NCI-H446 (cell line): ENCODE results near the gene WNT11.
"Not testable (repeated sequence)": the region's sequence is repeated elsewhere in the genome, so short reads cannot be mapped to it uniquely, and the experiment has no call there.

Experiments
- DNase-seq, 2 experiments: peaks; one replicate each; lab custom pipeline; 2025; lab: John Stamatoyannopoulos, UW

Gene WNT11

GRCh38 chr11:76201672-76202412 lies 4.5 kb downstream of the WNT11 start:
- no peak for DNase-seq

GRCh38 chr11:76201056-76201455 lies 5.2 kb downstream of the WNT11 start:
- no peak for DNase-seq

GRCh38 chr11:76200006-76200940 lies 6.0 kb downstream of the WNT11 start:
- no peak for DNase-seq

- DNase-seq, result not testable (repeated sequence)
Measured at GRCh38 chr11:76198691-76199090, 7.6 kb downstream of the WNT11 start.

- DNase-seq, result no peak
Measured at GRCh38 chr11:76197941-76198640, 8.2 kb downstream of the WNT11 start.

GRCh38 chr11:76197332-76197731 lies 9.0 kb downstream of the WNT11 start:
- no peak for DNase-seq

- no peak for DNase-seq
Measured at GRCh38 chr11:76196849-76197248, 9.5 kb downstream of the WNT11 start.

- no peak for DNase-seq
Measured at GRCh38 chr11:76194872-76195668, 11.2 kb downstream of the WNT11 start.

GRCh38 chr11:76193219-76193618 lies 13.1 kb downstream of the WNT11 start:
- no peak for DNase-seq

GRCh38 chr11:76190376-76190775 lies 15.9 kb downstream of the WNT11 start:
- DNase-seq, result no peak

- no peak for DNase-seq
Measured at GRCh38 chr11:76189682-76190081, 16.6 kb downstream of the WNT11 start.

- no peak for DNase-seq
Measured at GRCh38 chr11:76188873-76189272, 17.4 kb downstream of the WNT11 start.

- peak in 1 of 2 experiments; percentile 33 for DNase-seq
Measured at GRCh38 chr11:76186776-76187279, 19.5 kb downstream of the WNT11 start.

- DNase-seq, result peak in 1 of 2 experiments; percentile 23
Measured at GRCh38 chr11:76185931-76186401, 20.3 kb downstream of the WNT11 start.

GRCh38 chr11:76185511-76185910 lies 20.8 kb downstream of the WNT11 start:
- DNase-seq, result no peak

GRCh38 chr11:76184551-76184993 lies 21.7 kb downstream of the WNT11 start:
- peak in 1 of 2 experiments; percentile 34 for DNase-seq

GRCh38 chr11:76181371-76181770 lies 24.9 kb downstream of the WNT11 start:
- DNase-seq, result no peak

GRCh38 chr11:76179147-76179546 lies 27.2 kb downstream of the WNT11 start:
- DNase-seq, result no peak

GRCh38 chr11:76177250-76177686 lies 29.0 kb downstream of the WNT11 start:
- DNase-seq, result no peak

- no peak for DNase-seq
Measured at GRCh38 chr11:76176463-76176862, 29.8 kb downstream of the WNT11 start.

GRCh38 chr11:76175783-76176182 lies 30.5 kb downstream of the WNT11 start:
- no peak for DNase-seq
